Stomach (tissue), 4 donors: Measurements from ENCODE around the gene FAM110A.

Experiments used
- POLR2A ChIP-seq, 4 donors: fragments of 450-650 bp; IDR thresholded peaks; one replicate each; pipeline ENCODE4 v1.6.1; 2016; ENCODE audit warnings: antibody characterized with exemption in 4 of 4, control low read depth in 2 of 4, mild to moderate bottlenecking in 1 of 4, moderate library complexity in 1 of 4
- POLR2AphosphoS5 ChIP-seq, 3 donors: sonication (generic); formaldehyde crosslinking; IDR thresholded peaks; one replicate each; pipeline ENCODE4 v1.6.1; 2016; ENCODE audit warnings: antibody characterized with exemption in 3 of 3
- TF ChIP-seq, protein P1 (sequence below), 7 experiments: fragments of 450-650 bp in 4 of 7; fragments of 200-600 bp in 3 of 7; sonication (generic) in 3 of 7; IDR thresholded peaks; one replicate each; pipeline ENCODE4 v1.5.1; 2016 to 2019; ENCODE audit warnings: antibody characterized with exemption in 7 of 7, control low read depth in 2 of 7, mild to moderate bottlenecking in 1 of 7

DNA sequence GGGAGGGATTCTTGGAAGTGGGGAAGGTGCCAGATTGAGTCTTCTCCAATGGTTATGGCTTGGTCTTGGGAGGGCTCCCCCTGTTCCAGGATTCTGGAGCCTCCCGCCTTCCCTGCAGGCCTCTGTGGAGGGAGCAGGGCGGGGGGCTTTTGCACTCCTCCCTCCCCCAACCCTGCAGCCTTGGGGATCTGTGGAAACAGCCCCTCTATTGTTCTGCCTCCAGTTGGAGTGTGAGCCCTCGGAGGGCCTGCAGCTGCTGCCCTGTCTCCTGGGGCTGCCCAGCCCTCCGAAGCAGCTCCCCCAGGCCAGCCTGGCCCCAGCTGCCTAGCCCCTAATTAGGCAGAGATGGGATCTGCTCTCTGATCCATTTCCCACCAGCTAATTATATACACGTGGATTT, 14.7 kb downstream of the FAM110A start:
- TF ChIP-seq POLR2A (IDR thresholded peaks at IDR 0.05) (no peak), POLR2AphosphoS5 (IDR thresholded peaks at IDR 0.05) (no peak)
- TF ChIP-seq, protein P1, sequence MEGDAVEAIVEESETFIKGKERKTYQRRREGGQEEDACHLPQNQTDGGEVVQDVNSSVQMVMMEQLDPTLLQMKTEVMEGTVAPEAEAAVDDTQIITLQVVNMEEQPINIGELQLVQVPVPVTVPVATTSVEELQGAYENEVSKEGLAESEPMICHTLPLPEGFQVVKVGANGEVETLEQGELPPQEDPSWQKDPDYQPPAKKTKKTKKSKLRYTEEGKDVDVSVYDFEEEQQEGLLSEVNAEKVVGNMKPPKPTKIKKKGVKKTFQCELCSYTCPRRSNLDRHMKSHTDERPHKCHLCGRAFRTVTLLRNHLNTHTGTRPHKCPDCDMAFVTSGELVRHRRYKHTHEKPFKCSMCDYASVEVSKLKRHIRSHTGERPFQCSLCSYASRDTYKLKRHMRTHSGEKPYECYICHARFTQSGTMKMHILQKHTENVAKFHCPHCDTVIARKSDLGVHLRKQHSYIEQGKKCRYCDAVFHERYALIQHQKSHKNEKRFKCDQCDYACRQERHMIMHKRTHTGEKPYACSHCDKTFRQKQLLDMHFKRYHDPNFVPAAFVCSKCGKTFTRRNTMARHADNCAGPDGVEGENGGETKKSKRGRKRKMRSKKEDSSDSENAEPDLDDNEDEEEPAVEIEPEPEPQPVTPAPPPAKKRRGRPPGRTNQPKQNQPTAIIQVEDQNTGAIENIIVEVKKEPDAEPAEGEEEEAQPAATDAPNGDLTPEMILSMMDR (IDR thresholded peaks at IDR 0.05) = no peak
